IPS-NIHi7 (cell line): ENCODE data around the gene WNT3A.

ENCODE experiments used
- DNase-seq: peaks from one replicate; pipeline ENCODE4 v3.0.0; 2012; ENCODE audit warnings: mixed read lengths; ENCODE audit errors: extremely low spot score

The WNT3A gene

GRCh38 chr1:228011721-228012311 is 5.0 kb downstream of the WNT3A start:
- DNase-seq, result peak; percentile 7

GRCh38 chr1:228012555-228012954 is 5.8 kb downstream of the WNT3A start:
- no peak for DNase-seq

GRCh38 chr1:228013131-228013934 is 6.5 kb downstream of the WNT3A start:
- DNase-seq, result peak; percentile 8

DNA sequence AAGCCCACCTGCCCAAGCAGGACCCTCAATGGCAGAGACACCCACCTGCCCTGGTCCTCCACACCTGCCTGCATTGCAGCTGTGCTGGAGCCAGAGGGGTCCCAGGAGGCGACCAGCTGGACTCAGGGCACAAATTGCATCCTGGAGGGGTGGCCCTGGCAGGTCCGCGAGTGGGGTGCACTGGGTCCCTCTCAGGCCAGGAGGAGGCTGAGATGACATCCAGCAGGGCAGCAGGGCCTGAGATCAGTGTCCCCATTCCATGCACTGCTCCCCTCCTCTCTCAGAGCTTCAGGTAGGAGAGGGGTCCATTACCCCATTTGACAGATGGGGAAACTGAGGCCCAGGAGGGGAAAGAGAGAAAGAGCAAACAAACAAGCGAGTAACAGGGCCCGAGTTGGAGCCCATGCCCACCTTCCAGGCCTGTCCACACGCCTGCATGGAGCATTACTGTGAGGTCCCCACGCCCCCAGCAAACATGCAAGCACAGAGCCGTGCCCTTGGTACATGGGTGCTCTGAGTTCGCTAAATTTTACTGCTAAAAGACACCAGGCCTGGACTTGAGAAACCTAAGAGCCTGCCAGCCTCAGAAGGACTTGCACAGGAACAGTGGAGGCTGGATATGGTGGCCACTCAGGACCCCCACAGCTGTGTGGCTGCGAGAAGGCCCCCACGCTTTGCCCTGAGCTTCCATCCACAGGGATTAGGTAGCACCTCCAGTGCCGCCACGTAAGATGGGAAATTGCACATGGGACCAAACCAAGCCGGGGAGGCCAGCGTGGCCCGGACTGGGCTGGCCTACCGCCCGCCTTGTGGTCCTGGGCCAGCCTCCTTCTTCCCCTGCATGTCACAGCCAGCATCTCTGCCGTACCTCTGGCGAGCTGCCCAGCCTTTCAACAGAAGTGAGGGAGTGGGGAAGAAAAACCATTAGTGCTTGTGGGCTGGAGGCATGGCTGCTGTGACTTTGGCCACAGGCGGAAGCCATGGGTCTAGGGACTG is 7.4 kb downstream of the WNT3A start:
- DNase-seq, result peak; percentile 6

- DNase-seq, result peak; percentile 19
Observed at GRCh38 chr1:228015276-228016180, 8.7 kb downstream of the WNT3A start.

- no peak for DNase-seq
Observed at GRCh38 chr1:228016181-228016510, 9.3 kb downstream of the WNT3A start.

- peak; percentile 18 for DNase-seq
Observed at GRCh38 chr1:228016653-228017355, 10.0 kb downstream of the WNT3A start.

- peak; percentile 5 for DNase-seq
Observed at GRCh38 chr1:228017356-228018124, 10.7 kb downstream of the WNT3A start.

DNA sequence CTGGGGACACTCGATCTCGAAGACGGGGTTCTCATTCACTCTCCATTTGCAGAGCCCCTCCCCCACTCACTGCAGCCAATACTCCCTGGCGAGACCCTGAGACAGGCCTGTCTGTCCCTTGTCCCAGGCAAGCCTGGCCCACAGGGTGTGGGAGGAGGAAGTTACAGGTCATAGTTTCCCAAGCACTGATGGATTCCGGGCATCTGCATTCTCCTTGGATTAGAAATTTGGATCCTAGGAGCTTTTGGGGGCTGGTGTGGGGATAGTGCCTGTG is 11.3 kb downstream of the WNT3A start:
- DNase-seq, result peak; percentile 10

- DNase-seq, result peak; percentile 7
Observed at GRCh38 chr1:228018961-228019721, 12.3 kb downstream of the WNT3A start.

DNA sequence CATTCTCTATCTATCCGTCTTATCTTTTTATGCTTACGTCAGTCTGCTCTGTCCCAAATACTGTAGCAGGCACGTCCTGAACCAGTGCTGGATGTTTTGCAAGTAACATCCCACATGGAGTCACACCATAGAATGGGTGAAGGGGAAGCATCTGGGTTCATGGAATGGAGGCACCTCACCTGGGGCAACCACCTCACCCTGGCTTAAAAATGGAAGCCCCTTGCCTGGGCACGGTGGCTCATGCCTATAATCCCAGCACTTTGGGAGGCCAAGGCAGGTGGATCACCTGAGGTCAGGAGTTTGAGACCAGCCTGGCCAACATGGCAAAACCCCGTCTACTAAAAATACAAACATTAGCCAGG is 12.9 kb downstream of the WNT3A start:
- peak; percentile 8 for DNase-seq

DNA sequence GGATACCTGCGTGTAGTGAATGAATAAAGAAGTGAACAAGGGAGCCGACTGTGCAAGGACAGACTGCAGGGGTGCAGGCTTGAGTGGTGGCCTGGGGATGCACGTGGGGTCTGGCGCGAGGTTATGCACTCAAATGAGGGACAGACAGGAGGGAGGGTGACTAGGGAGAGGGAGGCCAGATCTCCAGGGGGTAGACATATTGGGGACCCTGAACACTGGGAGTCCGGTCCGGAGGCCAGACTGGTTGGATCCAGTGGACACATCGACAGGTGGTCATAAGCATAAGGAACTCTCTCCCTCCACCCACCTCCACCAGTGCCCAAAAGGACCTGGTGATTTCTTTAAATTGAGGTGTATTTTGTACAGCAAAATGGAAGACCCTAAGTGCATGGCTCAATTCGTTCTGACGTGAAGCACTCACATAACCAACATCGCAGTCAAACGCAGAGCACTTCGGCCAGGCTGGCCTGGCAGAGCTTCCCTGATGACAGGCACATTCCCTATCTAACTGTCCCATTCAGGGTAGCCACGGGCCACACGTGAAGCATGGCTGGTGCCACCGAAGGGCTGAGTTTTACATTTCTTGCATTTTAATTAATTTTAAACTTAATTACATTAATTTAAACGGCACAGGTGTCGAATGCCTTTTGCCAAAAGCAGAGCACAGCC is 14.0 kb downstream of the WNT3A start:
- peak; percentile 12 for DNase-seq

GRCh38 chr1:228021355-228022030 is 14.7 kb downstream of the WNT3A start:
- peak; percentile 12 for DNase-seq

GRCh38 chr1:228022571-228023293 is 15.9 kb downstream of the WNT3A start:
- DNase-seq, result peak; percentile 17

GRCh38 chr1:228023294-228023639 is 16.5 kb downstream of the WNT3A start:
- no peak for DNase-seq

GRCh38 chr1:228029281-228029680 is 22.5 kb downstream of the WNT3A start:
- peak; percentile 4 for DNase-seq

DNA sequence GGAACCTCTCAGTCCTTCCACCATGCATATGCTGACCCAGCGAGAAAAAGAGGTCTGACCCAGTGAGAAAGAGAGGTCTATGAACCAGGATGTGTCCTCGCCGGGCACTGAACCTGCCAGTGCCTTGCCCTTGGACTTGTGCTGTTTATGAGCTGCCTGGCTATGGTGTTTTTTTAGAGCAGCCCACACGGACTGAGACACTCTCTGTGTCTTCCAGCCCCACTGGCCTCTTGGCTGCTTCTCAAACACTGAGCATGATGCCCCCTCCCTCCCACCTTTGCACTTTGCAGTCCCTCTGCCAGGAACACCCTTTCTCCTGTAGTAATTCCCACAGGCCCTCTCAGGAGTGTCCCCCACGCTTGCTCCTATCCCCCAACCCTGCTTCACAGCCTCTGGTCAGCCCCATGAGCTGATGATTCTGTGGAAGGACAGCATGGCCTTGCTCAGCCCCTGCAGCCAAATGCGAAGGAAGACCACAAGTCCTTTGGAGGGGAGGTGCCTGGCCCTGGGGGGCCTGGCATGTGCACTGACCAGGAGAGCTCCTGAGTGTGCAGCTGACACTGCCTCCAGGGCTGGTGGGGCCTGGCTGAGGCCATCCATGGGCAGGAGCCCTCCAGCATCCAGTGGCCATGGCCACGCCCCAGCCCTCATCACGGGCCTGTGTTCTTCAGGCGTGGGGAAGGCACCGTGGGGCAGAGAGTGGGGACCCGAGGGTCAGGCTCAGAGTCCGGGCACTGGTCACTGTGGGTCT is 23.8 kb downstream of the WNT3A start:
- no peak for DNase-seq
